ENCODE results near the gene RUVBL2.
"Not testable (repeated sequence)": the region's sequence is repeated elsewhere in the genome, so short reads cannot be mapped to it uniquely, and the experiment has no call there.

Gene RUVBL2

GRCh38 chr19:49050376-49051033 lies 56.8 kb downstream of the RUVBL2 start:
- not testable (repeated sequence) for DNase-seq

- peak; percentile 53 for DNase-seq
Measured at GRCh38 chr19:49056101-49056901, 62.6 kb downstream of the RUVBL2 start.

DNA sequence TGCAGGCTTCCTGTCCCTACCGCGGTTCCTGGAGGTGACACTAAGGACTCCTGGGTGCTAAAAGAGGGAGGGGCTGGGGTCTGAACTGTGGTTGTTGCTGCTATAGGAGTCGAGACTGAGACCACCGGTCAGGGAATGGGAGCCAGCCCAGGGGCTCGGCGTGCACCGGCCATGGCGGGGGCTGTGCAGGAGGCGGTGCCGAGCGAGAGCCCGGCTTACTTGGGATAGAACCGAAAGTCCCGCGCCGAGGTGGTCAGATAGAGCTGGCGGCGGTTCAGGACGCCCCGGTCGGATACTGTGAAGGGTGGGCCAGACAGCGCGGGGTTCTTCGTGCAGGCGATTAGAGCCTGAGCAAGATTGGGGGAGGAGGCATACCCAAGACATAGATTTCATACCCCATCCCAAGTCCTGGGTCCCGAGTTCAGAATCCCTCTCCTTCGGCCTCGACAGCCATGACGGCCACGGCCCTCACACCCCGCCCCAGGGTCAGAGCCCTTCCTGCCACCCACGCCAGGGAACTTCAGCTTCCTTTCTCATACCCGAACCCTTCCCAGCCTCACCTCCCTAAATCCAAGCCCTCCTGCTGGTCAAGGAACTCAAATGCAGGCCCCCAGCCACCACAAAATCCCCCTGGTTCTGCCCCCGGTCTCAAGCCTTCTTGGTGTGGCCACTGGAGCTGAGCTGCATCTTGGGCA lies 63.4 kb downstream of the RUVBL2 start:
- DNase-seq: not testable (repeated sequence)

DNA sequence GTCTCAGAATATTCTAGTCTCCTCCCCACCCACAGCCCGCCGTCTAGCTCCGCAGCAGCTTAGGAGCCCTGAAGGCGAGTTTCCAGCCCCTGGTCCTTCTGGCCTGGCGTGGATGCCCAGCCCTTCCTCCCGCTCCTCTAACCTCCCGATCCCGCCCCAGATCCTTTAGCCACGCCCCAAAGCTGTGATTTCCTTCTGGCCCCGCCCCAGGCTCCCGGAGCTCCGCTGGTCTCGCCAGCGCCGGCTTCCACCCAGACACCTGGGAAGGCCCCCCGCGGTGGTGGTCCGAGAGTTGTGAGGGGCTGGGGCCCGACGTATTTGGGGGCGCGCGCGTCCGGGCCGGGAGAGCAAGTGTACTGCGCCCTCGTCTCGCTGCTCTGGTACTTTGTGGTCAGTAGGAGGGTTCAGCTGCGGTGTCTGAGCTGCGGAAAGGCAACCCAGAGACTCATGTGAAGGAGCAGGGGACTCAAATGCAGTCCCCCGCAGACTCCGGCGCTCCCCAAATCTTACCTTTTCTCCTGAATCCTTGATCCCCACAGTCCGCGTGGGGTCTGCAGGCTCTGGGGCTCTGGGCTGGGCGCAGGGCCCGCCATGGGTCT lies 64.0 kb downstream of the RUVBL2 start, which contains the start of gene CGB7:
Gene CGB7 (minus strand): TSS at position 114 of the 599 bp plus-strand sequence. CDS start 2,374 bp downstream, outside the sequence.
- DNase-seq: peak; percentile 63

GRCh38 chr19:49058562-49058961 lies 64.9 kb downstream of the RUVBL2 start:
- DNase-seq: no peak

GRCh38 chr19:49059053-49059452 lies 65.4 kb downstream of the RUVBL2 start:
- no peak for DNase-seq

GRCh38 chr19:49061000-49061399 lies 67.3 kb downstream of the RUVBL2 start:
- DNase-seq: no peak

GRCh38 chr19:49061445-49061844 lies 67.8 kb downstream of the RUVBL2 start:
- no peak for DNase-seq

DNA sequence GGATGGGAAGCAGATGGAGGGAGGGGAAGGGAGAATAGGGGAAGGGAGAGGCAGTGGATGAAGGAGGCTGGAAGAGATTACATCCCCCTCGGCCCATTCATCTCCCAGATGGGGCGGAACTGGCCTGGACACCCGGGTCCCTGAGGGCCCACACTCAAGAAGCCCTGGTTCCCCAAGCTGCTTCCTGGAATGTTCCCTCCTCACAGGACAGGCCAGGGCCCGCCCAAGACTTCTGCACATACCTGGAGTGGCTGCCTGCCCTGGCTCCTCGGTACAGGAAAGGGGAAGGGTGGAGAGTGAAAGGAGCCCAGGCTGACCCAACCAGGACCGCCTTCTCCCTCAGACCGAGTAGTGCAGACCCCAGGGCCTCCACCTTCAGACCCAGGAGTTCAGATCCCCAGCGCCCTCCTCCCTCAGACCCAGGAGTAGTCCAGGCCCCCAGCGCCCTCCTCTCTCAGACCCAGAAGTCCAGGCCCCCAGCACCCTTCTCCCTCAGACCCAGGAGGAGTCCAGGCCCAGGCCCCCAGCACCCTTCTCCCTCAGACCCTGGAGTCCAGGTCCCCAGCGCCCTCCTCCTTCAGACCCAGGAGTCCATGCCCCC lies 70.4 kb downstream of the RUVBL2 start:
- no peak for DNase-seq

GRCh38 chr19:49064768-49065611 lies 71.3 kb downstream of the RUVBL2 start, which contains the start of gene NTF4:
NTF4 (minus strand) TSS chr19:49064818; CDS start chr19:49061997, 2,821 bp downstream.
- no peak for DNase-seq

All from suppressor macrophage treated with lipopolysaccharide for 4 hours (primary cell).